SK-N-SH treated with all-trans-retinoic acid at 6 μM for 48 hours (cell line): ENCODE results near the gene IER3.

Experiments
- ARNTL ChIP-seq: fragments of 450-650 bp; formaldehyde crosslinking; IDR thresholded peaks from 2 replicates; pipeline ENCODE4 v1.5.0; 2020; ENCODE audit warnings: low read depth, mild to moderate bottlenecking, moderate library complexity, borderline replicate concordance
- CSDC2 ChIP-seq: fragments of 250-450 bp; sonication (Bioruptor Pico); IDR thresholded peaks from 2 replicates; pipeline ENCODE4 v1.5.0; 2020; ENCODE audit warnings: mild to moderate bottlenecking, moderate library complexity
- ESRRG ChIP-seq: fragments of 250-450 bp; sonication (Bioruptor Pico); IDR thresholded peaks from 2 replicates; pipeline ENCODE4 v1.6.1; 2021; ENCODE audit warnings: mild to moderate bottlenecking
- GLIS3 ChIP-seq: fragments of 250-450 bp; sonication (Bioruptor Pico); IDR thresholded peaks from 2 replicates; pipeline ENCODE4 v1.5.0; 2020; ENCODE audit warnings: mild to moderate bottlenecking, moderate library complexity
- ISL1 ChIP-seq: fragments of 250-450 bp; sonication (Bioruptor Pico); IDR thresholded peaks from 2 replicates; pipeline ENCODE4 v2.1.2; 2022; ENCODE audit warnings: mild to moderate bottlenecking, moderate library complexity
- POU6F1 ChIP-seq: fragments of 250-450 bp; sonication (Bioruptor Pico); IDR thresholded peaks from 2 replicates; pipeline ENCODE4 v1.8.0; 2021; ENCODE audit warnings: low read depth, mild to moderate bottlenecking, moderate library complexity, borderline replicate concordance
- SNAI2 ChIP-seq: fragments of 250-450 bp; sonication (Bioruptor Pico); IDR thresholded peaks from 2 replicates; pipeline ENCODE4 v1.5.0; 2020; ENCODE audit warnings: mild to moderate bottlenecking, moderate library complexity
- TOX ChIP-seq: fragments of 250-450 bp; sonication (Bioruptor Pico); IDR thresholded peaks from 2 replicates; pipeline ENCODE4 v1.8.0; 2021; ENCODE audit warnings: mild to moderate bottlenecking, moderate library complexity, borderline replicate concordance
- TSHZ2 ChIP-seq: fragments of 250-450 bp; sonication (Bioruptor Pico); IDR thresholded peaks from 2 replicates; pipeline ENCODE4 v1.5.0; 2020; ENCODE audit warnings: mild to moderate bottlenecking, moderate library complexity
- ZC3H10 ChIP-seq: fragments of 250-450 bp; sonication (Bioruptor Pico); IDR thresholded peaks from 2 replicates; pipeline ENCODE4 v1.5.1; 2021; ENCODE audit warnings: mild to moderate bottlenecking, moderate library complexity
- ZFP30 ChIP-seq: fragments of 450-650 bp; formaldehyde crosslinking; IDR thresholded peaks from 2 replicates; pipeline ENCODE4 v1.5.0; 2022; ENCODE audit warnings: mild to moderate bottlenecking, moderate library complexity
- TF ChIP-seq, protein P1 (sequence below): fragments of 250-450 bp; sonication (Bioruptor Pico); IDR thresholded peaks from 2 replicates; pipeline ENCODE4 v1.8.0; 2020; ENCODE audit warnings: mild to moderate bottlenecking, moderate library complexity, borderline replicate concordance
- TF ChIP-seq, protein P2 (sequence below): fragments of 250-450 bp; sonication (Bioruptor Pico); IDR thresholded peaks from 2 replicates; pipeline ENCODE4 v1.5.1; 2020; ENCODE audit warnings: low read depth, mild to moderate bottlenecking, moderate library complexity

GRCh38 chr6:30792786-30793185 lies 48.4 kb upstream of the IER3 start:
- TF ChIP-seq SNAI2 (CRISPR knock-in tag) (no peak), ARNTL (CRISPR knock-in tag) (no peak), ZC3H10 (no peak), ISL1 (CRISPR knock-in tag) (no peak), CSDC2 (CRISPR knock-in tag) (no peak), TOX (CRISPR knock-in tag) (no peak), ZFP30 (no peak), GLIS3 (no peak), TSHZ2 (CRISPR knock-in tag) (no peak), POU6F1 (CRISPR knock-in tag) (no peak), ESRRG (no peak)
- TF ChIP-seq, protein P1, sequence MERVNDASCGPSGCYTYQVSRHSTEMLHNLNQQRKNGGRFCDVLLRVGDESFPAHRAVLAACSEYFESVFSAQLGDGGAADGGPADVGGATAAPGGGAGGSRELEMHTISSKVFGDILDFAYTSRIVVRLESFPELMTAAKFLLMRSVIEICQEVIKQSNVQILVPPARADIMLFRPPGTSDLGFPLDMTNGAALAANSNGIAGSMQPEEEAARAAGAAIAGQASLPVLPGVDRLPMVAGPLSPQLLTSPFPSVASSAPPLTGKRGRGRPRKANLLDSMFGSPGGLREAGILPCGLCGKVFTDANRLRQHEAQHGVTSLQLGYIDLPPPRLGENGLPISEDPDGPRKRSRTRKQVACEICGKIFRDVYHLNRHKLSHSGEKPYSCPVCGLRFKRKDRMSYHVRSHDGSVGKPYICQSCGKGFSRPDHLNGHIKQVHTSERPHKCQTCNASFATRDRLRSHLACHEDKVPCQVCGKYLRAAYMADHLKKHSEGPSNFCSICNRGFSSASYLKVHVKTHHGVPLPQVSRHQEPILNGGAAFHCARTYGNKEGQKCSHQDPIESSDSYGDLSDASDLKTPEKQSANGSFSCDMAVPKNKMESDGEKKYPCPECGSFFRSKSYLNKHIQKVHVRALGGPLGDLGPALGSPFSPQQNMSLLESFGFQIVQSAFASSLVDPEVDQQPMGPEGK = no peak
- TF ChIP-seq, protein P2, sequence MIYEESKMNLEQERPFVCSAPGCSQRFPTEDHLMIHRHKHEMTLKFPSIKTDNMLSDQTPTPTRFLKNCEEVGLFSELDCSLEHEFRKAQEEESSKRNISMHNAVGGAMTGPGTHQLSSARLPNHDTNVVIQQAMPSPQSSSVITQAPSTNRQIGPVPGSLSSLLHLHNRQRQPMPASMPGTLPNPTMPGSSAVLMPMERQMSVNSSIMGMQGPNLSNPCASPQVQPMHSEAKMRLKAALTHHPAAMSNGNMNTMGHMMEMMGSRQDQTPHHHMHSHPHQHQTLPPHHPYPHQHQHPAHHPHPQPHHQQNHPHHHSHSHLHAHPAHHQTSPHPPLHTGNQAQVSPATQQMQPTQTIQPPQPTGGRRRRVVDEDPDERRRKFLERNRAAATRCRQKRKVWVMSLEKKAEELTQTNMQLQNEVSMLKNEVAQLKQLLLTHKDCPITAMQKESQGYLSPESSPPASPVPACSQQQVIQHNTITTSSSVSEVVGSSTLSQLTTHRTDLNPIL (CRISPR knock-in tag) = no peak
